Measurements from ENCODE around the gene LRIT2. TPM values are rescaled to one million over a fixed set of nuclear protein-coding genes. Genes with fewer than 3 reads are reported as not detected.
A peak's percentile ranks its signal among the peaks of the same experiment; 100 is the strongest.

Gene LRIT2
- not detected in 2 replicates for total RNA-seq (2022)
- Bru-seq, nascent RNA = not detected
- BruChase-seq, experiment 1, labeled RNA remaining after a 2-hour chase = not detected
- not detected for BruChase-seq, experiment 2, labeled RNA remaining after a 6-hour chase
- long read RNA-seq = 0 reads

DNA sequence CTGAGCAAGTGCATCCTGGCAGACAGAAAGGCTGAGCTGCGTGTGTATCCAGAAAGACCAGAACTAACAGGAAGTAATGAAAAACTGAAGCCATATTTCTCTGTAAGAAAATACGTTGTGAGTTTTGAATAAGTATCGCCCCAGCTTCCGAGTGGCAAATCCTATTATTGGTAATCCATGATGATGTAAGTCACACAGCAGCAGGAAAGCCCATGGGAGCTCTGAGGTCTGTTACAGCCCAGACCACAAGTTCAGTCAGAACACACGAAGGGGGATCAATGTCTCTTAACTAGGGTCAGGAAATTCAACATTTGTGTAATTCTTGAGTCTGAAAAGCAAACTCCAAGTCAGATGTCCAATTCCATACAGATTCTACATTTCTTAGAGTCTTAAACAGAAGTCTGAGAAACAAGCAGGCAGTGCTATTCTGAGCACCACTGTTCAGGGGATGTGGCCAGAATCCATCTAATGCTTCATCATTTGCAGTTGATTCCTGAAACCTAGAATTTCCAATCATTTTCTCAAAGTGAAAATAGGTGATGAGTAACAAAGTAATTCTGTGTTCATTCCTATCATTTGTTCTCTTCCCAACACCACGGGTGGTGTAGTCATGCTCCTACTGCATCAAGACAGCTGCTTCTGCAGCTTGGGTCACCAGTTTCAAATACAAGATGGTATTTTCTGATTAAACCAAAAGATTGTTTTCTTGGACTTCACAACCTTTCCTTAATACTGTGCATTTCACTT lies at the start of gene LRIT2:
Gene LRIT2, minus strand, starts transcription at position 118 of the 747 bp plus-strand sequence. Its CDS starts 24 bp downstream, at position 94.
- Histone ChIP-seq H3K27me3 (replicated peaks; ENCODE audit: control insufficient read depth, insufficient read depth, low read length) (no peaks in the 10 kb centered on the region; the same call in 1 of the 2 replicates), H3K4me3 (ENCODE audit: low read depth, low read length) (no peak within 1 kb of the TSS), H3K36me3 (ENCODE audit: control insufficient read depth, insufficient read depth, low read length) (no peaks in the 10 kb centered on the region), H3K4me1 (no peaks in the 10 kb centered on the region), H3K9me3 (no peaks in the 10 kb centered on the region)
- no TSS peak for BruUV-seq (replicated peaks)
- ChIA-PET POLR2A (no interaction called here), CTCF (no interaction called here)
- no peak within 1 kb of the TSS for H3K27ac Mint-ChIP-seq (ENCODE audit: unreplicated experiment)
- H3K36me3 Mint-ChIP-seq (ENCODE audit: insufficient read depth, unreplicated experiment) = no peaks in the 10 kb centered on the region
- H3K4me3 Mint-ChIP-seq (ENCODE audit: unreplicated experiment) = no peak within 1 kb of the TSS
- H3K4me1 Mint-ChIP-seq (ENCODE audit: low read depth, unreplicated experiment) = no peaks in the 10 kb centered on the region
- TF ChIP-seq CTCF (IDR thresholded peaks at IDR 0.05; ENCODE audit: insufficient read depth in 1 of 2, low read depth in 1 of 2, low read length in 1 of 2, severe bottlenecking in 1 of 2, unreplicated experiment in 1 of 2) = no peak
- DNase-seq = no peak
- intact Hi-C loops (cut with micrococcal nuclease; ENCODE audit: unreplicated experiment) = no loop called here
- no peaks in the 10 kb centered on the region for H3K9me3 Mint-ChIP-seq (ENCODE audit: unreplicated experiment)
- H3K27me3 Mint-ChIP-seq (ENCODE audit: insufficient read depth, unreplicated experiment) = peaks cover 7% of the 10 kb centered on the region

DNA sequence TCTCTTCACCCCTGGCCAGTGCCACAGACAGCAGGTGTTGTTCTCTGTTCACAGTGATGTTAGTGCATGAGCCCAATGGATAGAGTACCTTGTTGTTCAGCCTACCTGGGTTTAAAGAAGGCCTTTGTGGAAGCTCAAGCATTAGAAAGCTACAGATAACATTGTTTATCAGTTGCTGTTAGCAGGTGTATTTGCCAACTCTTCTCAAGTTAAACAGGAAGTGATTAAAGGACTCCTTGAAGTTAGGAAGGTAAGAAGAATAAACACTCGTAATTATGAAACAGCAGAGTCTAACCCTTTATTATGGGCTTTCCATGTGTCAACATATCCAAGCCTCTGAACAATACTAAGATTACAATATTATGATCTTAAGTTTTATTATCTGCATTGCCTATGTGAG lies 45.4 kb upstream of the LRIT2 start:
- H3K36me3 ChIP-seq (ENCODE audit: control insufficient read depth, insufficient read depth, low read length) = no peaks in the 10 kb centered on the region
- no peaks in the 10 kb centered on the region for H3K27me3 ChIP-seq (replicated peaks; ENCODE audit: control insufficient read depth, insufficient read depth, low read length)
- no peaks in the 10 kb centered on the region for H3K9me3 ChIP-seq
- no peak overlapping the region for H3K4me3 ChIP-seq (ENCODE audit: low read depth, low read length)
- intact Hi-C loops (cut with micrococcal nuclease; ENCODE audit: unreplicated experiment) = loop anchor here (1.0 kb wide), 1 partner anchor 58 kb away; the partner anchor contains the start of gene CCSER2
- Mint-ChIP-seq H3K27me3 (ENCODE audit: insufficient read depth, unreplicated experiment) (no peaks in the 10 kb centered on the region), H3K9me3 (ENCODE audit: unreplicated experiment) (peaks cover 9% of the 10 kb centered on the region), H3K27ac (ENCODE audit: unreplicated experiment) (peak overlapping the region; percentile 50), H3K36me3 (ENCODE audit: insufficient read depth, unreplicated experiment) (no peaks in the 10 kb centered on the region), H3K4me3 (ENCODE audit: unreplicated experiment) (no peak overlapping the region), H3K4me1 (ENCODE audit: low read depth, unreplicated experiment) (peaks cover 13% of the 10 kb centered on the region)
- no TSS peak for BruUV-seq (replicated peaks)
- CTCF ChIA-PET = interaction anchor here (0.6 to 1.0 kb wide), 3 partner anchors 23 to 343 kb away, joined by 3 to 4 read pairs (median 4); no protein-coding TSS in a partner anchor
- POLR2A ChIA-PET = no interaction called here
- no peak for TF ChIP-seq CTCF (IDR thresholded peaks at IDR 0.05; ENCODE audit: insufficient read depth in 1 of 2, low read depth in 1 of 2, low read length in 1 of 2, severe bottlenecking in 1 of 2, unreplicated experiment in 1 of 2)
- peaks cover 6% of the 10 kb centered on the region for H3K4me1 ChIP-seq
- DNase-seq = peak in 1 of 2 experiments; percentile 63

- H3K27me3 ChIP-seq (replicated peaks; ENCODE audit: control insufficient read depth, insufficient read depth, low read length) = no peaks in the 10 kb centered on the region
- DNase-seq = no peak
- H3K4me1 Mint-ChIP-seq (ENCODE audit: low read depth, unreplicated experiment) = peaks cover 13% of the 10 kb centered on the region
- no peak overlapping the region for H3K27ac Mint-ChIP-seq (ENCODE audit: unreplicated experiment)
- H3K36me3 Mint-ChIP-seq (ENCODE audit: insufficient read depth, unreplicated experiment) = no peaks in the 10 kb centered on the region
- ChIA-PET CTCF (interaction anchor here (1.2 kb wide), 1 partner anchor 267 kb away, joined by 3 read pairs; no protein-coding TSS in a partner anchor), POLR2A (no interaction called here)
- intact Hi-C loops (cut with micrococcal nuclease; ENCODE audit: unreplicated experiment) = loop anchor here (1.0 to 10.0 kb wide), 3 partner anchors 59 to 475 kb away; partner anchors contain the start of gene CCSER2
- no peak overlapping the region for H3K4me3 Mint-ChIP-seq (ENCODE audit: unreplicated experiment)
- H3K27me3 Mint-ChIP-seq (ENCODE audit: insufficient read depth, unreplicated experiment) = no peaks in the 10 kb centered on the region
- H3K4me3 ChIP-seq (ENCODE audit: low read depth, low read length) = no peak overlapping the region
- no TSS peak for BruUV-seq (replicated peaks)
- no peaks in the 10 kb centered on the region for H3K36me3 ChIP-seq (ENCODE audit: control insufficient read depth, insufficient read depth, low read length)
- no peak for TF ChIP-seq CTCF (IDR thresholded peaks at IDR 0.05; ENCODE audit: insufficient read depth in 1 of 2, low read depth in 1 of 2, low read length in 1 of 2, severe bottlenecking in 1 of 2, unreplicated experiment in 1 of 2)
- H3K9me3 Mint-ChIP-seq (ENCODE audit: unreplicated experiment) = peaks cover 9% of the 10 kb centered on the region
- no peaks in the 10 kb centered on the region for H3K9me3 ChIP-seq
- peaks cover 6% of the 10 kb centered on the region for H3K4me1 ChIP-seq
These were observed 44.4 kb upstream of the LRIT2 start for GRCh38 chr10:84269773-84270172.
